ENCODE data around the gene ADI1. TPM values are rescaled to one million over a fixed set of nuclear protein-coding genes. Genes with fewer than 3 reads are reported as not detected.
A peak's percentile ranks its signal among the peaks of the same experiment; 100 is the strongest.

The ADI1 gene
- polyA plus RNA-seq, 1 of the 3 experiments (the other 2 are of a cell fraction) = 67.2 TPM

DNA sequence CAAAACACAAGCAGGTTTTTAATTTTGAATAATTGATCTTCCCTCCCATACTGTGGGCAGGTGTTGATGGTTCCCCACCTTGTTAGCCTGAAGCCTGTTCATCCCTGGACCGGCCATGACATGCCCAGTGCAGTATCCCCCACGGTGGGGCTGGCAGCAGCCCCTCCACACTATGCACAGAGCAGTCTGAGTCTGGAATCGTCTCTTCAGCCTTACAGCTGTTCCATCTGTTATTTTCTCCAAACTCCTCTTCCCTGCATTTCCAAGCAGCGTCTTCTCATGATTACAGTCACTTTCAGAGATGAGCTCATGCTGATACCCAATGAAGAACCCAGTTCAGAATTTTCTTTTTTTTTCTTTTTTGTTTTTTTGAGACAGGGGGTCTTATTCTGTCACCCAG is 68.2 kb downstream of the ADI1 start:
- WGBS (ENCODE audit: low lambda C conversion rate) = 96% methylated on average over 4 of the region's 4 CpGs
- Histone ChIP-seq H3K4me2 (no peak overlapping the region), H3K79me2 (ENCODE audit: insufficient read depth) (no peaks in the 10 kb centered on the region), H3F3A (replicated peaks; ENCODE audit: insufficient read depth) (no peaks in the 10 kb centered on the region), H3K9me3 (no peaks in the 10 kb centered on the region), H3K9ac (no peak overlapping the region), H3K4me3 (ENCODE audit: low read depth in 2 of 2, low read length in 1 of 2) (no peak overlapping the region), H3K27ac (ENCODE audit: low read depth in 2 of 2, low read length in 1 of 2) (no peak overlapping the region), H4K20me1 (ENCODE audit: insufficient read depth) (no peaks in the 10 kb centered on the region), H3K4me1 (ENCODE audit: control insufficient read depth in 1 of 2, insufficient read depth in 2 of 2, low read depth in 1 of 2, low read length in 1 of 2) (peaks cover 0 to 29% of the 10 kb centered on the region in 2 experiments; a peak in 2 of 4 replicates), H3K9me2 (no peaks in the 10 kb centered on the region), H2AFZ (ENCODE audit: low read depth) (no peak overlapping the region), H3K27me3 (ENCODE audit: insufficient read depth) (no peaks in the 10 kb centered on the region), H3K36me3 (replicated peaks in 1 of 2; ENCODE audit: control insufficient read depth in 1 of 2, insufficient read depth in 2 of 2, low read length in 1 of 2) (peaks cover 27 to 60% of the 10 kb centered on the region in 2 experiments)
- ChIA-PET CTCF (interaction anchor here (0.6 to 2.1 kb wide), 6 partner anchors 9 to 201 kb away, joined by 3 to 15 read pairs (median 4); no protein-coding TSS in a partner anchor), POLR2A (no interaction called here)
- DNase-seq = no peak
- TF ChIP-seq JUND (IDR thresholded peaks at IDR 0.05) (no peak), TEAD4 (IDR thresholded peaks at IDR 0.05; ENCODE audit: borderline replicate concordance, insufficient read depth) (no peak), NFIC (IDR thresholded peaks at IDR 0.05; ENCODE audit: borderline replicate concordance) (no peak)

DNA sequence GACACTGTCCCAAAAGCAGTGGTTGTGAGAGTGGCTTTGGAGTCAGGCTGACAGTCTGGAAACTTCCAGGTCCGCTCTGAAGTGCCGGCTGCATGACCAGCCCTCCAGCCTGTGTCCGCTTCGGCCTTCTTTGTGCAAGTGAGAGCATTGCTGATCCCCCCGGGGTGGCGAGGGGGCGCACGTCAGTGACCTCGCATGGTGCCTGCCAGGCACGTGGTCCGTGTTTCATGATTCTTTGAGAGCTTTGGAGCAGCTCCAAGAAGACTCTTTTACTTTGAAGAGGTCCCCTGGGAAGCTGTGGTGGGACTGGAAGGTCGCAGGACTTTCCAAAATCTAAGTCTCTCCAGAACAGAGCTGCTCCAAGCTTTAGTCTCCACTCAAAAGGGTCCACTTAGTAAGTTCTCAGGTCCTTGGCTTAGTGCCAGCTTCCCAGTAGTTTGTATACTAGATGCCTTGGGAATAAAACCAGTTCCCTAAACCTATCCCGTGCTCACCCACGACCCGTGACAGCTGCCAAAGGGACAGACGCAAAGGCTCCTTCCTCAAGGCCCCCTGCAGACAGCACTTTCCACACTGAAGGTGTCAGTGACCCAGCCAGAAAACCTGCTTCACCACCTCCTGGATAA is 68.8 kb downstream of the ADI1 start:
- no peak overlapping the region for H3K4me3 ChIP-seq (ENCODE audit: low read depth in 2 of 2, low read length in 1 of 2)
- no peak overlapping the region for H3K9ac ChIP-seq
- WGBS (ENCODE audit: low lambda C conversion rate) = 94% methylated on average over 16 of the region's 16 CpGs
- H3K4me2 ChIP-seq = no peak overlapping the region
- H2AFZ ChIP-seq (ENCODE audit: low read depth) = no peak overlapping the region
- H3F3A ChIP-seq (replicated peaks; ENCODE audit: insufficient read depth) = no peaks in the 10 kb centered on the region
- no peaks in the 10 kb centered on the region for H3K79me2 ChIP-seq (ENCODE audit: insufficient read depth)
- H4K20me1 ChIP-seq (ENCODE audit: insufficient read depth) = no peaks in the 10 kb centered on the region
- peaks cover 0 to 29% of the 10 kb centered on the region in 2 experiments; a peak in 2 of 4 replicates for H3K4me1 ChIP-seq (ENCODE audit: control insufficient read depth in 1 of 2, insufficient read depth in 2 of 2, low read depth in 1 of 2, low read length in 1 of 2)
- no peaks in the 10 kb centered on the region for H3K9me2 ChIP-seq
- no peaks in the 10 kb centered on the region for H3K9me3 ChIP-seq
- H3K27ac ChIP-seq (ENCODE audit: low read depth in 2 of 2, low read length in 1 of 2) = no peak overlapping the region
- TF ChIP-seq GABPA (IDR thresholded peaks at IDR 0.05; ENCODE audit: low read depth) = no peak
- no peak for TF ChIP-seq RCOR1 (IDR thresholded peaks at IDR 0.05; ENCODE audit: low read length)
- peak; percentile 9; the same call in 1 of the 2 replicates for TF ChIP-seq NFIC (IDR thresholded peaks at IDR 0.05; ENCODE audit: borderline replicate concordance)
- TF ChIP-seq CHD2 (IDR thresholded peaks at IDR 0.05; ENCODE audit: low read length, partially characterized antibody) = no peak
- no peak for TF ChIP-seq FOXJ3 (CRISPR knock-in tag; IDR thresholded peaks at IDR 0.05)
- TF ChIP-seq TCF12 (IDR thresholded peaks at IDR 0.05) = no peak
- no peak for TF ChIP-seq MXI1 (IDR thresholded peaks at IDR 0.05; ENCODE audit: low read depth, low read length)
- ChIA-PET POLR2A (no interaction called here), CTCF (interaction anchor here (0.6 to 2.1 kb wide), 6 partner anchors 9 to 202 kb away, joined by 3 to 15 read pairs (median 4); no protein-coding TSS in a partner anchor)
- no peaks in the 10 kb centered on the region for H3K27me3 ChIP-seq (ENCODE audit: insufficient read depth)
- peaks cover 30 to 62% of the 10 kb centered on the region in 2 experiments for H3K36me3 ChIP-seq (replicated peaks in 1 of 2; ENCODE audit: control insufficient read depth in 1 of 2, insufficient read depth in 2 of 2, low read length in 1 of 2)
- DNase-seq = no peak

DNA sequence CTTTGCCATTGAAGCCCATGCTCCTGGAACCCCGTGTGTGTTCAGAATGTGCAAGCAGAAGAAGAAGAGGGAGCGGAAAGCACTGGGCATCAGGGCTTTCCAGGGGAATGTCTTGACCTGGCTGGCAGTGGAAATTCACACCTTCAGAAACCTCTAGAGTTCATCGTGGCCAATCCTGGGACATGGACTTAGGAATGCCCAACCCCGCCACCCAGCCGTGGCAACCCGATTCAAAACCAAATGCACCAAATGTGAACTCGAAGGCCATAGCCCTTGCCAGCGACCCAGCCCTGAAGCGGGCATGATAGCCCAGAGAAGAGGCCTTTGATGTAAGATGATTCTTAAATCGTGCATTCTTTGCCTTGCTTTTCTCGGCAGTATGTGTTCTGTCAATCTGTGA is 69.4 kb downstream of the ADI1 start:
- ChIA-PET POLR2A (interaction anchor here (0.7 kb wide), 1 partner anchor 9 kb away, joined by 3 read pairs; no protein-coding TSS in a partner anchor), CTCF (interaction anchor here (1.3 to 3.1 kb wide), 6 partner anchors 9 to 202 kb away, joined by 3 to 27 read pairs (median 10); no protein-coding TSS in a partner anchor)
- H3K4me3 ChIP-seq (ENCODE audit: low read depth in 2 of 2, low read length in 1 of 2) = no peak overlapping the region
- H4K20me1 ChIP-seq (ENCODE audit: insufficient read depth) = no peaks in the 10 kb centered on the region
- H3K4me2 ChIP-seq = no peak overlapping the region
- peaks cover 36 to 67% of the 10 kb centered on the region in 2 experiments for H3K36me3 ChIP-seq (replicated peaks in 1 of 2; ENCODE audit: control insufficient read depth in 1 of 2, insufficient read depth in 2 of 2, low read length in 1 of 2)
- 95% methylated on average over 11 of the region's 11 CpGs for WGBS (ENCODE audit: low lambda C conversion rate)
- no peaks in the 10 kb centered on the region for H3K9me2 ChIP-seq
- H3K4me1 ChIP-seq (ENCODE audit: control insufficient read depth in 1 of 2, insufficient read depth in 2 of 2, low read depth in 1 of 2, low read length in 1 of 2) = peaks cover 0 to 29% of the 10 kb centered on the region in 2 experiments; a peak in 2 of 4 replicates
- H3K27me3 ChIP-seq (ENCODE audit: insufficient read depth) = no peaks in the 10 kb centered on the region
- no peak overlapping the region for H3K9ac ChIP-seq
- no peaks in the 10 kb centered on the region for H3K79me2 ChIP-seq (ENCODE audit: insufficient read depth)
- H3F3A ChIP-seq (replicated peaks; ENCODE audit: insufficient read depth) = no peaks in the 10 kb centered on the region
- no peak for DNase-seq
- H3K9me3 ChIP-seq = no peaks in the 10 kb centered on the region
- no peak overlapping the region for H3K27ac ChIP-seq (ENCODE audit: low read depth in 2 of 2, low read length in 1 of 2)
- H2AFZ ChIP-seq (ENCODE audit: low read depth) = no peak overlapping the region
- TF ChIP-seq TCF12 (IDR thresholded peaks at IDR 0.05) = no peak
- no peak for TF ChIP-seq NRF1 (IDR thresholded peaks at IDR 0.05; ENCODE audit: low read depth, low read length)
- TF ChIP-seq RFX5 (IDR thresholded peaks at IDR 0.05; ENCODE audit: low read length) = no peak
- no peak for TF ChIP-seq GABPA (IDR thresholded peaks at IDR 0.05; ENCODE audit: low read depth)
- TF ChIP-seq TAF1 (IDR thresholded peaks at IDR 0.05; ENCODE audit: borderline replicate concordance, low read depth, low read length) = no peak
- TF ChIP-seq, protein P1, sequence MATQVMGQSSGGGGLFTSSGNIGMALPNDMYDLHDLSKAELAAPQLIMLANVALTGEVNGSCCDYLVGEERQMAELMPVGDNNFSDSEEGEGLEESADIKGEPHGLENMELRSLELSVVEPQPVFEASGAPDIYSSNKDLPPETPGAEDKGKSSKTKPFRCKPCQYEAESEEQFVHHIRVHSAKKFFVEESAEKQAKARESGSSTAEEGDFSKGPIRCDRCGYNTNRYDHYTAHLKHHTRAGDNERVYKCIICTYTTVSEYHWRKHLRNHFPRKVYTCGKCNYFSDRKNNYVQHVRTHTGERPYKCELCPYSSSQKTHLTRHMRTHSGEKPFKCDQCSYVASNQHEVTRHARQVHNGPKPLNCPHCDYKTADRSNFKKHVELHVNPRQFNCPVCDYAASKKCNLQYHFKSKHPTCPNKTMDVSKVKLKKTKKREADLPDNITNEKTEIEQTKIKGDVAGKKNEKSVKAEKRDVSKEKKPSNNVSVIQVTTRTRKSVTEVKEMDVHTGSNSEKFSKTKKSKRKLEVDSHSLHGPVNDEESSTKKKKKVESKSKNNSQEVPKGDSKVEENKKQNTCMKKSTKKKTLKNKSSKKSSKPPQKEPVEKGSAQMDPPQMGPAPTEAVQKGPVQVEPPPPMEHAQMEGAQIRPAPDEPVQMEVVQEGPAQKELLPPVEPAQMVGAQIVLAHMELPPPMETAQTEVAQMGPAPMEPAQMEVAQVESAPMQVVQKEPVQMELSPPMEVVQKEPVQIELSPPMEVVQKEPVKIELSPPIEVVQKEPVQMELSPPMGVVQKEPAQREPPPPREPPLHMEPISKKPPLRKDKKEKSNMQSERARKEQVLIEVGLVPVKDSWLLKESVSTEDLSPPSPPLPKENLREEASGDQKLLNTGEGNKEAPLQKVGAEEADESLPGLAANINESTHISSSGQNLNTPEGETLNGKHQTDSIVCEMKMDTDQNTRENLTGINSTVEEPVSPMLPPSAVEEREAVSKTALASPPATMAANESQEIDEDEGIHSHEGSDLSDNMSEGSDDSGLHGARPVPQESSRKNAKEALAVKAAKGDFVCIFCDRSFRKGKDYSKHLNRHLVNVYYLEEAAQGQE (IDR thresholded peaks at IDR 0.05; ENCODE audit: low read depth, low read length) = no peak
- no peak for TF ChIP-seq SIN3A (IDR thresholded peaks at IDR 0.05; ENCODE audit: borderline replicate concordance, low read depth, low read length)
- TF ChIP-seq ELF1 (IDR thresholded peaks at IDR 0.05) = no peak
- no peak for TF ChIP-seq RCOR1 (IDR thresholded peaks at IDR 0.05; ENCODE audit: low read length)
- TF ChIP-seq EP300 (IDR thresholded peaks at IDR 0.05; ENCODE audit: borderline replicate concordance in 1 of 2, low read depth in 1 of 2, low read length in 1 of 2) = no peak
- TF ChIP-seq YY1 (IDR thresholded peaks at IDR 0.05; ENCODE audit: low read depth) = no peak
- no peak for TF ChIP-seq JUND (IDR thresholded peaks at IDR 0.05)
- no peak for TF ChIP-seq SMC3 (IDR thresholded peaks at IDR 0.05; ENCODE audit: low read depth, low read length)

Measured in SK-N-SH (cell line).